ENCODE data around the gene TGFBR1.

Gene TGFBR1

GRCh38 chr9:99172124-99173091 is 67.5 kb downstream of the TGFBR1 start:
- DNase-seq, result peak; percentile 65

GRCh38 chr9:99173570-99174504 is 68.9 kb downstream of the TGFBR1 start:
- DNase-seq, result no peak

GRCh38 chr9:99176527-99177013 is 71.7 kb downstream of the TGFBR1 start:
- DNase-seq, result no peak

- no peak for DNase-seq
Measured at GRCh38 chr9:99177576-99178366, 72.9 kb downstream of the TGFBR1 start.

DNA sequence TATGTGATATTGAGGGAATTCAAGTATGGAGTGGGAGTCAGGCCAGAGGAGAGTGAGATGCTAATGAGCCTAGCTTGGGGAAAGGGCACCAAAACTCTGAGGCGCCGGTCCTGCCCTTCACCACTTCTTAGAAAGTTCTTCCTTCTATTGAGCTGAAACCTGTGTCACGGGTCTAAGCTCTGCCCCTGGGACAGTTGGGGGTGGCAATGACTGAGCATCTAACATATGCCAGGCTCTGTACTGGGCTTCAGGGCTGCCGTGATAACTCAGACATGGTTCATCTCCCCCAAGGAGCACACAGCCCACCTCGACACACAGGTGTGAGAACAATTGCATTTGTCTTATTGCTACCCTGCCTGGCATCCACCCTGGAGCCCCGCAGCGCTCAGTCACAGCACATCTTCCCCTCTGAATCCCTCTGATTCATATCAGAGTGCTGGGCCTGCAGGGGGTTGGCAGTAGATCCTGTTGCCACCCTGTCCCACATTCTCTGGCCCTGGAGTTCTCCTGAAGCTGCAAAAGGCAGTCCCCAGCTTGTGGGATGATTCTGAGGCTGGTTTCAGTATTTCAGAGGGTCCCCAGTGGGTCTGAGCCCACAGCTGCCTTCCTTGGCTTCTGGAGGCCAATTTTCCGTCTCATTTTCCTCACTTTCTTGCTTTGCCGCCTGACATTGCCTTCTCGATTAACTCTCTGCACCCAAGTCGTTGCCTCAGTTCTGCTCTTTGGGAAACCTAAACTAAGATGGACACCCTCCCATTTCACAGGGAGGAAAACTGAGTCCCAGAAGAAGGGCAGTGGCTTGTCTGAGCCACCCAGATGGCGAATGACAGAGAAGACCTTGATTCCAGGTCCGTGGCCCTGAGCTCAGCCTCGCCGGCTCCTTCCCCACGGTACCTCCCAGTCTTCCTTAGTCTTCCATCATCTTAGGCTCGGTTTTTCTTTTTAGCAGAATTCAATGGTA is 74.3 kb downstream of the TGFBR1 start:
- no peak for DNase-seq

DNA sequence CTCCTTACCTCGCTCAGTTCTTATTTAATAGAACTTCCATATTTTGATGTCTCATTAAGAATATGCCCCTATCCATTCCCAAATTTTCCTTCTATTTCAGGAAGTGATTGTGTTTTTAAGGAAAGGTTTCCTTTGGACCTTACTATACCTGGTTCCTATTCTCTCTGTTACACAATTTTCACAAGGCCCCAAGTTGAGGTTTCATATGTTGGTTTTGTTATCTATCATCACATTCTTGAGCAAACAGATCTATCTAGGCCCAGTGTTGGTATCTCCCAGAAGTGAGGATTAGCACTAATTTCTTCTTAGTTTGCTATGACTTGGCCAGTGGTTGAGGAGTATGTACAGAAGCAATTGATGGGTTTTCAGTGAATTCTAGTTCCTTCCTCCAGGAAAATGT is 75.3 kb downstream of the TGFBR1 start:
- no peak for DNase-seq

DNA sequence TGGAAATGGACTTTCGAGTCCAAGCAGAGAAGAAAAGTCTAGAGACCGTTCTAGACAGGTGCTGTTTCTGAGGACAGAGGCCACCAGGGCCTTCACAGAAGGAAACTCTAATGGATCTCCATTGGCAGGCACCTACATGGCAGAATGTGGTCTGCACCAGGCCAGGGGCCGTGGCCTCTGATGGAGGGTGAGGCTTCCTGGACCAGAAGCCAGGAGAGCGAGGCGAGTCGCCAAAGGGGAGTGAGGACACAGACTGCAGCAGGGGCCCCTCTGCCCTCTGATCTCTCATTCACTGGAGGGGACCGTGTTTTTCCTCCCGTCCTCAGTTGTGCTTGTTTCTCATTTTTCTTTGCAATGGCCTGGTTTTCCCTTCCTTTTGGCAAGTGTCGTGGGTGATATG is 75.7 kb downstream of the TGFBR1 start:
- no peak for DNase-seq

DNA sequence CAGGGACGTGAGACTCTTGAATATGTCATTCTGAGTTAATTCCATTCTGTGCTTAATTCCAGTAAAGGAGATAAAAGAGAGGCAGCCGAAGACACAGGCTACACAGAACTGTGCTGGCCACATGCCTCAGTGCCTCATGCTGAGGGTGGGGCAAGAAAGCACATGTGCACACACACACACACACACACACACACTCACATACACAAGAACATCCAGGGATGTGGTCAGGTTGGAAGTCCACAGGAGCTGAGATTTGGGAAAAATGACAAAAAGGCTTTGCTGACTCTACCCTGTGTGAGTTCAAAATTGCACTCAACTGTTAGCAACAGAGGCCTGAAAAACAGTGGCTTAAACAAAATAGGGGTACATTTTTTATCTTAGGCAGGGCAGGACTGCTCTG is 76.3 kb downstream of the TGFBR1 start:
- DNase-seq, result no peak

GRCh38 chr9:99181621-99182020 is 76.7 kb downstream of the TGFBR1 start:
- DNase-seq, result no peak

DNA sequence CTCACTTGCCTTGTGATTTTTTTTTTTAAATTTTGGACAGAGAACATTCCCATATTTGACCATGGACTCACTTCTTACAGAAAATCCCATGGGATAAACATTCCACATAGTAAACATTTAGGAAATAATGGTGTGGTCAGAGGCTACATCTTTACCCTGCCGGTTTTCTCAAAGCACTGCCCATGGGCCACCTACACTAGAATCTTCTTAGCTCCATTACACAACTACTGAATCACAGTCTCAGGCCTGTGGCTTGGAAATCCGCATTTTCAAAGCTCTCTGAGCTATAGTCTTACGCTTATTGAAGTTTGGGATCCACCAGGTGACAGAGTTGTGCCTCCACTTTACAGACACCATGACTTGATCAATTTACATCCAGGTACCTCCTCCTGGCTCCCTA is 77.4 kb downstream of the TGFBR1 start:
- no peak for DNase-seq

DNA sequence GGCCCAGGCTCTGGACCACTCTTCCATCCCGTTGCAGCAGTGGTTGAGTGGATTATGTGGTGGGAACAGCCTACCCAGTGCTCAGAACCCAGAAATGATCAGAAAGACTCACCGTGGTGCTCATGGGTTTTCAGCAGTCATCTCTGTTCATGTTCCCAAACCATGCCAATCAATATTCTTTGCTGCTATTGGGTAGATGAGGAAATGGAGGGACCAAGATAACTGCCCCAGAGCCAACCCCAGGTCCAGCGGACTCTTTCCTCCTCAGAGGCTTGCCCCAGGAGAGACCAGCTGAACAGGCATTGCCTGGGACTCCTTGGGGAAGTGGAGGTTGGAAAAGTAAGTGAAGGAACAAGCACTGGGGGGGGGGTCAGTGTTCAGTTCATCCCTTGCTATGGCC is 78.7 kb downstream of the TGFBR1 start:
- DNase-seq, result no peak

GRCh38 chr9:99184110-99184474 is 79.2 kb downstream of the TGFBR1 start:
- no peak for DNase-seq

GRCh38 chr9:99184475-99185347 is 79.8 kb downstream of the TGFBR1 start:
- peak; percentile 68 for DNase-seq

GRCh38 chr9:99185348-99185632 is 80.4 kb downstream of the TGFBR1 start:
- no peak for DNase-seq

DNA sequence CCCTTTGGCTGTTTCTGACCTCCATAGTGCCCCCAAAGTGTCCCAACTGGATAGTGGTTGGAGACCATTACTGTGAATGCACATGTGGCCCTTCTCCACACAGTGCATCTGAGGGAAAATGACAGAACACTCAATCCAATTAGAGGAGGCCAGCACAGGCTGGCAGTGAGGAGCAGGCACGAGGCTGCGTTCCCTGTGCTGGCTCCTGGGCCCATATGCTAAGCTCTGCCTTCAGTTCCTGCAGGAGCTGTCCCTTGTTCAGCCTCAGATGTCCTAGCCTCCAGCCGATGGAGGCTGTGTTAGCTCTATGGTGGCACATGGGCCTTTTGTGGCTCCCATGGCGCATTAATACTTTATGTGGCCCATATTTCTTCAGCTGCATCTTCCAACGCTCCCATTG is 81.0 kb downstream of the TGFBR1 start:
- no peak for DNase-seq

GRCh38 chr9:99187311-99187710 is 82.4 kb downstream of the TGFBR1 start:
- no peak for DNase-seq

DNA sequence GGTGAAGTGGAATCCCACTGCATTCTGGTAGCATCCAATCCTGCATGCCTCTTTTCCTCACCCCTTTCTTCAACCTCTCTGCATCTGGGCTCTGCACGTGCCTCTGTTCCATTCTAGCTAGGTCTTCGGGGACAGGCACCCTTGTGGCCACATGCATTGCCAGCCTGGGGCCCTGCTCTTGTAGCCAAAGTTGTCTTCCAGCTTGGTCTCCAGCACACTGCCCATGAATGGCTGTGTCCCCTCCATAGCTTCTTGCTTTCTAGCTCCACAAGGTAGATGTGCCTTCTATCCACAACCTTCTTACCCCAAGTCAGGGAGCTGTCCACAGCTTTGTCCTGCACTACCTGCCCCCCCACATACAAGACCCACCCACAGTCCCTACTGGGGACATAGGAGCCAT is 84.3 kb downstream of the TGFBR1 start:
- no peak for DNase-seq

GRCh38 chr9:99189887-99190596 is 85.1 kb downstream of the TGFBR1 start:
- no peak for DNase-seq

DNA sequence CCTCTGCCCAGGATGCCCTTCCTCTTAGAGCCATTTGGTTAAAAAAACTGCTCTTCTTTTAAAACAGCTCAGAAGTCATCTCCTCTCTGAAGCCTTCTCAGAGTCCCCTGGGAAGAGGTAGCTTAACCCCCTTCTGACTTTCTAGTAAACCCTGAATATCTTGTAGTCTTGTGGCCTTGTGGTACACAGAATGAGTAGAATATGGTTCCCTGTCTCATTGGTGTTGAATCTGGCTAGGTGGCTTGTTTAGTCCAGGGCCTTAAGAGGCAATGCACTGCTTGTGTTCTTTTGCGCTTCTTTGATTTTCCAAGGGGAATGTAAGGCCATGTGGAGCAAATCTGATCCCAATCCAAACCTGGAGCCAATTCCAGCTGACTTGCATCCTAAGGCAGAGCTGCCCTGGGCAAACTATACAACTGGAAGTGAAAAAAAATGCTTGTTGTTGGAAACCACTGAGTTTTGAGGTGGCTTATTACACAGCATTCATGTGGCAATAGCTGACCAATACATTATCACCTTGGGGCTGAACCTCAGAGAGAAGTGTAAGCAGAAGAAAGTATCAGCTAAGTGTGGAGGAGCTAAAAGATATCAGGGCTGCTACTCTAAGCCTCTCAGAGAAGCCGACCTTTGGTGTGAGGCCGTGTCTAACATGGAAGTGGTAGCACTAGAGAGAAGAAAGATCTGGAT is 85.8 kb downstream of the TGFBR1 start:
- no peak for DNase-seq
